ENCODE results near the gene NKX1-2.

GRCh38 chr10:124464028-124464965 lies 14.5 kb upstream of the NKX1-2 start:
- no peak for TF ChIP-seq POLR2AphosphoS5 (IDR thresholded peaks at IDR 0.05; ENCODE audit: borderline replicate concordance, low read depth, low read length)
- TF ChIP-seq EZH2 (IDR thresholded peaks at IDR 0.05) = no peak

All from SK-N-MC (cell line).